HG03558 (cell line): ENCODE measurements around the gene AOC3.
A peak's percentile ranks its signal among the peaks of the same experiment; 100 is the strongest.

ENCODE experiments used
- ATAC-seq: cut with Tn5 transposase; IDR thresholded peaks from one replicate; pipeline ENCODE4 v1.9.1; 2021; ENCODE audit warnings: moderate number of reproducible peaks; ENCODE audit not compliant: unreplicated experiment; ENCODE audit errors: extremely low read depth

Gene AOC3

GRCh38 chr17:42850954-42851353 is at the start of gene AOC3:
TSS of gene AOC3 (plus strand) at chr17:42851199. CDS start at chr17:42851344, 145 bp downstream.
- no peak for ATAC-seq

GRCh38 chr17:42803074-42803883 is 47.7 kb upstream of the AOC3 start:
- no peak for ATAC-seq

- ATAC-seq: no peak
Measured at GRCh38 chr17:42804918-42805367, 46.1 kb upstream of the AOC3 start.

- no peak for ATAC-seq
Measured at GRCh38 chr17:42806249-42806648, 44.8 kb upstream of the AOC3 start.

GRCh38 chr17:42809250-42809649 is 41.7 kb upstream of the AOC3 start:
- ATAC-seq: no peak

GRCh38 chr17:42814633-42815399 is 36.2 kb upstream of the AOC3 start:
- no peak for ATAC-seq

GRCh38 chr17:42817866-42818265 is 33.1 kb upstream of the AOC3 start:
- no peak for ATAC-seq

- no peak for ATAC-seq
Measured at GRCh38 chr17:42818379-42818778, 32.6 kb upstream of the AOC3 start.

GRCh38 chr17:42819939-42820535 is 31.0 kb upstream of the AOC3 start:
- ATAC-seq: no peak

GRCh38 chr17:42821176-42821575 is 29.8 kb upstream of the AOC3 start:
- no peak for ATAC-seq

GRCh38 chr17:42827472-42827871 is 23.5 kb upstream of the AOC3 start:
- ATAC-seq: no peak

- no peak for ATAC-seq
Measured at GRCh38 chr17:42830971-42831370, 20.0 kb upstream of the AOC3 start.

GRCh38 chr17:42832213-42832933 is 18.6 kb upstream of the AOC3 start:
- no peak for ATAC-seq

- ATAC-seq: peak; percentile 72
Measured at GRCh38 chr17:42832934-42833766, 17.8 kb upstream of the AOC3 start, which contains the start of gene PSME3. TSS of gene PSME3 (plus strand) at chr17:42833397. CDS start at chr17:42833632, 235 bp downstream.

GRCh38 chr17:42833767-42834422 is 17.1 kb upstream of the AOC3 start:
- ATAC-seq: no peak

GRCh38 chr17:42835732-42836131 is 15.3 kb upstream of the AOC3 start:
- no peak for ATAC-seq

GRCh38 chr17:42841975-42842685 is 8.9 kb upstream of the AOC3 start:
- ATAC-seq: no peak

GRCh38 chr17:42843358-42843934 is 7.6 kb upstream of the AOC3 start:
- ATAC-seq: no peak
